Measurements from ENCODE around the gene NDE1. TPM values are rescaled to one million over a fixed set of nuclear protein-coding genes. Genes with fewer than 3 reads are reported as not detected.

Gene NDE1
- total and polyA plus RNA-seq, 11 donors: 5.9 to 32.3 (median 17.3) TPM

- no peak for TF ChIP-seq POLR2A (IDR thresholded peaks at IDR 0.05)
- TF ChIP-seq, protein P1, sequence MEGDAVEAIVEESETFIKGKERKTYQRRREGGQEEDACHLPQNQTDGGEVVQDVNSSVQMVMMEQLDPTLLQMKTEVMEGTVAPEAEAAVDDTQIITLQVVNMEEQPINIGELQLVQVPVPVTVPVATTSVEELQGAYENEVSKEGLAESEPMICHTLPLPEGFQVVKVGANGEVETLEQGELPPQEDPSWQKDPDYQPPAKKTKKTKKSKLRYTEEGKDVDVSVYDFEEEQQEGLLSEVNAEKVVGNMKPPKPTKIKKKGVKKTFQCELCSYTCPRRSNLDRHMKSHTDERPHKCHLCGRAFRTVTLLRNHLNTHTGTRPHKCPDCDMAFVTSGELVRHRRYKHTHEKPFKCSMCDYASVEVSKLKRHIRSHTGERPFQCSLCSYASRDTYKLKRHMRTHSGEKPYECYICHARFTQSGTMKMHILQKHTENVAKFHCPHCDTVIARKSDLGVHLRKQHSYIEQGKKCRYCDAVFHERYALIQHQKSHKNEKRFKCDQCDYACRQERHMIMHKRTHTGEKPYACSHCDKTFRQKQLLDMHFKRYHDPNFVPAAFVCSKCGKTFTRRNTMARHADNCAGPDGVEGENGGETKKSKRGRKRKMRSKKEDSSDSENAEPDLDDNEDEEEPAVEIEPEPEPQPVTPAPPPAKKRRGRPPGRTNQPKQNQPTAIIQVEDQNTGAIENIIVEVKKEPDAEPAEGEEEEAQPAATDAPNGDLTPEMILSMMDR (IDR thresholded peaks at IDR 0.05): no peak
- H3K36me3 ChIP-seq: peaks cover 0 to 83% (median 75%) of the 10 kb centered on the region in 9 donors
- H3K4me1 ChIP-seq: peaks cover 0 to 4% (median 0%) of the 10 kb centered on the region in 12 donors
- 96 to 98% (median 96%) methylated on average over 12 of the region's 12 CpGs for WGBS, 4 donors
- DNase-seq (no peak), ATAC-seq (no peak)
- H3K27me3 ChIP-seq: no peaks in the 10 kb centered on the region
- H3K4me3 ChIP-seq: no peak overlapping the region
- intact Hi-C loops (cut with DNase I): loop anchor here in 7 of 10 donors (5.0 to 10.0 kb wide), 4 partner anchors 55 to 275 kb away; partner anchors contain the start of gene MARF1 (in 4 of the 7)
- no peaks in the 10 kb centered on the region for H3K9me3 ChIP-seq
- H3K27ac ChIP-seq: no peak overlapping the region
Observed at GRCh38 chr16:15699819-15700218, 49.8 kb downstream of the NDE1 start.

- DNase-seq (no peak), ATAC-seq (no peak)
- H3K27ac ChIP-seq: peak overlapping the region in 1 of 12 donors; percentile 61
- H3K4me1 ChIP-seq: peaks cover 0 to 4% (median 0%) of the 10 kb centered on the region in 12 donors
- intact Hi-C loops (cut with DNase I): loop anchor here in 7 of 10 donors (5.0 to 10.0 kb wide), 4 partner anchors 57 to 277 kb away; partner anchors contain the start of gene MARF1 (in 4 of the 7)
- no peak overlapping the region for H3K4me3 ChIP-seq
- H3K36me3 ChIP-seq: peaks cover 0 to 76% (median 63%) of the 10 kb centered on the region in 9 donors
- WGBS, 4 donors: 90 to 96% (median 94%) methylated on average over 6 of the region's 6 CpGs
- no peaks in the 10 kb centered on the region for H3K9me3 ChIP-seq
- no peaks in the 10 kb centered on the region for H3K27me3 ChIP-seq
- TF ChIP-seq, protein P1 (IDR thresholded peaks at IDR 0.05): no peak
- TF ChIP-seq POLR2A (IDR thresholded peaks at IDR 0.05): no peak
Observed at GRCh38 chr16:15701367-15701766, 51.3 kb downstream of the NDE1 start.

- WGBS, 4 donors: 84 to 89% (median 86%) methylated on average over 11 of the region's 11 CpGs
- TF ChIP-seq, protein P1 (IDR thresholded peaks at IDR 0.05): no peak
- no peak for TF ChIP-seq POLR2A (IDR thresholded peaks at IDR 0.05)
- DNase-seq (no peak), ATAC-seq (no peak)
- no peak overlapping the region for H3K4me3 ChIP-seq
- intact Hi-C loops (cut with DNase I): loop anchor here in 7 of 10 donors (5.0 to 10.0 kb wide), 4 partner anchors 57 to 277 kb away; partner anchors contain the start of gene MARF1 (in 4 of the 7)
- no peaks in the 10 kb centered on the region for H3K27me3 ChIP-seq
- peaks cover 0 to 4% (median 0%) of the 10 kb centered on the region in 12 donors for H3K4me1 ChIP-seq
- H3K27ac ChIP-seq: peak overlapping the region in 1 of 12 donors; percentile 61
- H3K36me3 ChIP-seq: peaks cover 0 to 67% (median 54%) of the 10 kb centered on the region in 9 donors
- no peaks in the 10 kb centered on the region for H3K9me3 ChIP-seq
Observed at GRCh38 chr16:15701975-15702970, 52.2 kb downstream of the NDE1 start.
